GM20000 (cell line): ENCODE data around the gene INAFM2.

Experiments
- DNase-seq: peaks from one replicate; pipeline ENCODE4 v3.0.0; 2012; ENCODE audit warnings: low spot score
- TF ChIP-seq, protein P1 (sequence below): IDR thresholded peaks from 2 replicates; pipeline ENCODE4 v1.5.1; 2012; ENCODE audit warnings: mild to moderate bottlenecking, control low read depth; ENCODE audit errors: extremely low read depth, missing control alignments

INAFM2 gene

GRCh38 chr15:40366457-40367370, 43.2 kb downstream of the INAFM2 start:
- TF ChIP-seq, protein P1, sequence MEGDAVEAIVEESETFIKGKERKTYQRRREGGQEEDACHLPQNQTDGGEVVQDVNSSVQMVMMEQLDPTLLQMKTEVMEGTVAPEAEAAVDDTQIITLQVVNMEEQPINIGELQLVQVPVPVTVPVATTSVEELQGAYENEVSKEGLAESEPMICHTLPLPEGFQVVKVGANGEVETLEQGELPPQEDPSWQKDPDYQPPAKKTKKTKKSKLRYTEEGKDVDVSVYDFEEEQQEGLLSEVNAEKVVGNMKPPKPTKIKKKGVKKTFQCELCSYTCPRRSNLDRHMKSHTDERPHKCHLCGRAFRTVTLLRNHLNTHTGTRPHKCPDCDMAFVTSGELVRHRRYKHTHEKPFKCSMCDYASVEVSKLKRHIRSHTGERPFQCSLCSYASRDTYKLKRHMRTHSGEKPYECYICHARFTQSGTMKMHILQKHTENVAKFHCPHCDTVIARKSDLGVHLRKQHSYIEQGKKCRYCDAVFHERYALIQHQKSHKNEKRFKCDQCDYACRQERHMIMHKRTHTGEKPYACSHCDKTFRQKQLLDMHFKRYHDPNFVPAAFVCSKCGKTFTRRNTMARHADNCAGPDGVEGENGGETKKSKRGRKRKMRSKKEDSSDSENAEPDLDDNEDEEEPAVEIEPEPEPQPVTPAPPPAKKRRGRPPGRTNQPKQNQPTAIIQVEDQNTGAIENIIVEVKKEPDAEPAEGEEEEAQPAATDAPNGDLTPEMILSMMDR: no peak
- no peak for DNase-seq

DNA sequence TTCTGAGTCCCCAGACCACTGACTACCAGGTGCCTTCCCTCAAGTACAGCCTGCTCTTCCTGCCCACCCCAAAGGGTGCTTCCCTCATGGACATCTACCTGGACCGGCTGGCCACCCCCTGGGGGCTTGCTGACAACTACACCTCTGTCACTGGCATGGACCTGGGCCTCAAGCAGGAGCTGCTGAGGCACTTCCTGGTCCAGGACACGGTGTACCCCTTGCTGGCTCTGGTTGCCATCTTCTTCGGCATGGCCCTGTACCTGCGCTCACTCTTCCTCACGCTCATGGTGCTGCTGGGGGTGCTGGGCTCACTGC, 43.8 kb downstream of the INAFM2 start:
- TF ChIP-seq, protein P1: no peak
- DNase-seq: no peak

- DNase-seq: peak; percentile 95
Measured at GRCh38 chr15:40367686-40368611, 44.5 kb downstream of the INAFM2 start.

DNA sequence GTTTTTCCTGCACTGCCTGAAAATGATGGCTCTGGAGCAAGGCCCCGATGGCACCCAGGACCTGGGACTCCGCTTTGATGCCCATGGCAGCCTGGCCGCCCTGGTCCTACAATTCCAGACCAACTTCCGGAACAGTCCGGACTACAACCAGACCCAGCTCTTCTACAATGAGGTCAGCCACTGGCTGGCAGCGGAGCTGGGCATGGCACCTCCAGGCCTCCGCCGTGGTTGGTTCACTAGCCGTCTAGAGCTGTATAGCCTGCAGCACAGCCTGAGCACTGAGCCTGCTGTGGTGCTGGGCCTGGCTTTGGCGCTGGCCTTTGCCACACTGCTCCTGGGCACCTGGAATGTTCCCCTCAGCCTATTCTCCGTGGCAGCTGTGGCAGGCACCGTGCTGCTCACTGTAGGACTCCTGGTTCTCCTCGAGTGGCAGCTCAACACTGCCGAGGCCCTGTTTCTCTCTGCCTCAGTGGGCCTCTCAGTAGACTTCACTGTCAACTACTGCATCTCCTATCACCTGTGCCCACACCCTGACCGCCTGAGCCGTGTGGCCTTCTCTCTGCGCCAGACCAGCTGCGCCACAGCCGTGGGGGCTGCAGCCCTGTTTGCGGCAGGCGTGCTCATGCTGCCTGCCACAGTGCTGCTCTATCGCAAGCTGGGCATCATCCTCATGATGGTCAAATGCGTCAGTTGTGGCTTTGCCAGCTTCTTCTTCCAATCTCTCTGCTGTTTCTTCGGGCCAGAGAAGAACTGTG, 45.4 kb downstream of the INAFM2 start:
- no peak for DNase-seq
- TF ChIP-seq, protein P1: no peak

More at GRCh38 chr15:40367686-40368611, 44.5 kb downstream of the INAFM2 start:
- TF ChIP-seq, protein P1: peak; percentile 75

DNA sequence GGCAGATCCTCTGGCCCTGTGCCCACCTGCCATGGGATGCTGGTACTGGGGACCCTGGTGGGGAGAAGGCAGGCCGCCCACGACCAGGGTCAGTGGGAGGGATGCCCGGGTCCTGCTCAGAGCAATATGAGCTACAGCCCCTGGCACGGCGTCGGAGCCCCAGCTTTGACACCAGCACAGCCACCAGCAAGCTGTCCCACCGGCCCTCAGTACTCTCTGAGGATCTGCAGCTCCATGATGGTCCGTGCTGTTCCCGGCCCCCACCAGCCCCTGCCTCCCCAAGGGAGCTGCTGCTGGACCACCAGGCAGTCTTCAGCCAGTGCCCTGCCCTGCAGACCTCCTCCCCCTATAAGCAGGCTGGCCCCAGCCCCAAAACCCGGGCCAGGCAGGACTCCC, 46.0 kb downstream of the INAFM2 start:
- DNase-seq: no peak
- TF ChIP-seq, protein P1: no peak

- DNase-seq: no peak
- TF ChIP-seq, protein P1: no peak
Measured at GRCh38 chr15:40369971-40370370, 46.5 kb downstream of the INAFM2 start.
